SK-N-MC (cell line): ENCODE data around the gene PTOV1.

Experiments
- DNase-seq: peaks from one replicate; pipeline ENCODE4 v3.0.0-alpha.2; 2011; ENCODE audit warnings: low read depth, low spot score
- H3K27ac ChIP-seq: fragments of 200-600 bp; sonication (generic); 2 replicates; pipeline ENCODE4 v1.5.1; 2016; ENCODE audit warnings: mixed run types
- H3K36me3 ChIP-seq: fragments of 200-600 bp; sonication (generic); 2 replicates; pipeline ENCODE4 v1.6.1; 2017; ENCODE audit warnings: antibody characterized with exemption, low read length, mixed read lengths; ENCODE audit not compliant: insufficient read depth
- H3K4me3 ChIP-seq: fragments of 200-600 bp; sonication (generic); 2 replicates; pipeline ENCODE4 v1.5.1; 2016
- H3K9ac ChIP-seq: fragments of 200-600 bp; sonication (generic); 2 replicates; pipeline ENCODE4 v1.8.0; 2017; ENCODE audit warnings: mixed run types, mixed read lengths; ENCODE audit not compliant: insufficient read length
- H3K9me3 ChIP-seq: fragments of 200-600 bp; sonication (generic); 2 replicates; pipeline ENCODE4 v1.6.1; 2017; ENCODE audit warnings: low read depth, mild to moderate bottlenecking, antibody characterized with exemption, low read length, moderate library complexity, mixed read lengths
- EZH2 ChIP-seq: fragments of 200-600 bp; sonication (generic); IDR thresholded peaks from one replicate; pipeline ENCODE4 v1.6.1; 2017; ENCODE audit warnings: antibody characterized with exemption
- FOXP2 ChIP-seq: optimal IDR thresholded peaks from 2 replicates; pipeline ENCODE3; 2011; ENCODE audit warnings: mild to moderate bottlenecking, moderate library complexity; ENCODE audit not compliant: insufficient read depth; ENCODE audit errors: extremely low read length, control extremely low read depth
- POLR2AphosphoS5 ChIP-seq: IDR thresholded peaks from 2 replicates; pipeline ENCODE4 v1.6.1; 2012; ENCODE audit warnings: mild to moderate bottlenecking, low read depth, low read length, borderline replicate concordance

Gene PTOV1

GRCh38 chr19:49856574-49857021 lies 5.6 kb downstream of the PTOV1 start:
- TF ChIP-seq FOXP2 (no peak), EZH2 (no peak), POLR2AphosphoS5 (no peak)
- no peak for DNase-seq
- H3K36me3 ChIP-seq: peaks cover 84% of the 10 kb centered on the region
- H3K27ac ChIP-seq: no peak overlapping the region
- no peak overlapping the region for H3K4me3 ChIP-seq
- no peaks in the 10 kb centered on the region for H3K9me3 ChIP-seq
- no peak overlapping the region for H3K9ac ChIP-seq

GRCh38 chr19:49857061-49857837 lies 6.3 kb downstream of the PTOV1 start:
- TF ChIP-seq EZH2 (no peak), POLR2AphosphoS5 (0 out of 2 replicates have a peak, but pooled peaks have one; percentile 17), FOXP2 (no peak)
- H3K36me3 ChIP-seq: peaks cover 85% of the 10 kb centered on the region
- no peaks in the 10 kb centered on the region for H3K9me3 ChIP-seq
- no peak overlapping the region for H3K9ac ChIP-seq
- no peak overlapping the region for H3K4me3 ChIP-seq
- H3K27ac ChIP-seq: 0 out of 2 replicates have a peak overlapping the region, but pooled peaks have one; percentile 25
- DNase-seq: no peak

- H3K9ac ChIP-seq: no peak overlapping the region
- peaks cover 80% of the 10 kb centered on the region for H3K36me3 ChIP-seq
Observed at GRCh38 chr19:49857838-49858087, 6.8 kb downstream of the PTOV1 start.

GRCh38 chr19:49858088-49858985 lies 7.4 kb downstream of the PTOV1 start:
- Histone ChIP-seq H3K4me3 (no peak overlapping the region), H3K9me3 (no peaks in the 10 kb centered on the region), H3K36me3 (peaks cover 81% of the 10 kb centered on the region), H3K27ac (peak overlapping the region; percentile 64), H3K9ac (no peak overlapping the region)
- DNase-seq: no peak
- TF ChIP-seq POLR2AphosphoS5 (0 out of 2 replicates have a peak, but pooled peaks have one; percentile 46), FOXP2 (no peak)

More at GRCh38 chr19:49857838-49858087, 6.8 kb downstream of the PTOV1 start:
- 0 out of 2 replicates have a peak overlapping the region, but pooled peaks have one; percentile 25 for H3K27ac ChIP-seq
- H3K9me3 ChIP-seq: no peaks in the 10 kb centered on the region
- TF ChIP-seq EZH2 (no peak), FOXP2 (no peak), POLR2AphosphoS5 (no peak; the same call in 1 of the 2 replicates)
- H3K4me3 ChIP-seq: no peak overlapping the region
- DNase-seq: no peak

GRCh38 chr19:49859682-49860335 lies 8.8 kb downstream of the PTOV1 start:
- peaks cover 86% of the 10 kb centered on the region for H3K36me3 ChIP-seq
- H3K9ac ChIP-seq: no peak overlapping the region
- TF ChIP-seq FOXP2: no peak
- TF ChIP-seq POLR2AphosphoS5: no peak; the same call in none of the 2 replicates
- no peak for TF ChIP-seq EZH2
- peak overlapping the region; percentile 53 for H3K27ac ChIP-seq
- DNase-seq: no peak
- no peaks in the 10 kb centered on the region for H3K9me3 ChIP-seq
- no peak overlapping the region for H3K4me3 ChIP-seq

GRCh38 chr19:49860336-49861102 lies 9.6 kb downstream of the PTOV1 start:
- Histone ChIP-seq H3K4me3 (no peak overlapping the region), H3K27ac (peak overlapping the region; percentile 70; the same call in 1 of the 2 replicates), H3K9me3 (no peaks in the 10 kb centered on the region), H3K36me3 (peaks cover 82% of the 10 kb centered on the region), H3K9ac (no peak overlapping the region)
- TF ChIP-seq FOXP2: no peak
- no peak for TF ChIP-seq POLR2AphosphoS5
- no peak for TF ChIP-seq EZH2
- DNase-seq: no peak

- Histone ChIP-seq H3K9ac (no peak overlapping the region), H3K9me3 (no peaks in the 10 kb centered on the region), H3K27ac (peak overlapping the region; percentile 70; the same call in 1 of the 2 replicates), H3K4me3 (no peak overlapping the region), H3K36me3 (peaks cover 77% of the 10 kb centered on the region)
- DNase-seq: no peak
- TF ChIP-seq POLR2AphosphoS5: peak; percentile 64
- no peak for TF ChIP-seq EZH2
- no peak for TF ChIP-seq FOXP2
Observed at GRCh38 chr19:49861107-49861506, 10.1 kb downstream of the PTOV1 start.
